Hindlimb muscle (tissue), 1 donor: ENCODE measurements around the gene LCA5L. TPM values are rescaled to one million over a fixed set of nuclear protein-coding genes. Genes with fewer than 3 reads are reported as not detected.

ENCODE experiments used
- polyA plus RNA-seq: library from polyadenylated mRNA; unstranded; fragments of 120-200 nt; gene quantifications from one replicate; pipeline ENCODE4 v1.2.1, GENCODE V29; 2013; ENCODE audit not compliant: insufficient read length

Gene LCA5L
- polyA plus RNA-seq, 1 donor, result 1.8 TPM

Other genes with a start within 250 kb of the LCA5L start
- gene BRWD1, start 132.1 kb downstream of the LCA5L start, polyA plus RNA-seq, result 27.7 TPM
- gene HMGN1, start 96.7 kb downstream of the LCA5L start, polyA plus RNA-seq, result 268 TPM
- gene SH3BGR, start 6.2 kb upstream of the LCA5L start, polyA plus RNA-seq, result 190 TPM
- 0.37 TPM for gene B3GALT5, start 167.2 kb upstream of the LCA5L start, polyA plus RNA-seq